Measurements from ENCODE around the gene OTOP1.

Gene OTOP1

DNA sequence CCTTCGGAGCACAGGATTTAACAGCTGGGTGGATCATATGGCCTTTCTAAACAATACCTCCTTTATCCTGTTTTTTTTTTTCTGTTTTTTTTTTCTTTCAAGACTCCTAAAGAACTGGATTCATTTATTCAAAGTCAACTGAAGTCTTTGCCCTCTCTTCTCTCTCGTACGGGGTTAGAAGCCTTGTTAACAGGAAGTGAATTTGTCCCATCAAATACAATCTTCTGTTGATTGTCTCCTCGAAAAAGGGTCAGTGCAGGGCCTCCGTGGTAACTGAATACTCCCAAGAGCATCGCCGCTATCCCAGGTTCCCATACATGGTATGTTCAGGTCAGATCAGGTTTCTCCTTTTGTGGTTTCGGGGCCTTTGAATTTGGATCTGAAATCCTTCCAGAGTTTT is 23.1 kb upstream of the OTOP1 start:
- TF ChIP-seq CREB1 (IDR thresholded peaks at IDR 0.05; ENCODE audit: low read depth), result no peak
- TF ChIP-seq ZBTB7A (IDR thresholded peaks at IDR 0.05; ENCODE audit: low read depth), result no peak

DNA sequence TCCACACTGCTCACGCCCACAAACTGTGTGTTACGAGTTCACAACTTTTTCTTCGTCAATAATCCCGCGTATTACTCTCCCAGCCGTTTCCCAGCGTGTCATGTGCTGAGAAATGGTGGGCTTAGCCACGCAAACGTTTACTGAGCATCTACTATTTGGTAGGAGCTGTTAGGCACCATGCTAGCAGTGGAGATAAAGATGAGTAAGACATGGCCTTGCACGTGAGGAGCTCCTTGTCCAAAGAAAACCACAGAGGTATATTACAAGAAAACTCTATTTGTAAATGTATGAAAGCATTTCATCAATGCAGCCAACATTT is 22.1 kb upstream of the OTOP1 start:
- TF ChIP-seq YY1 (IDR thresholded peaks at IDR 0.05; ENCODE audit: low read depth) (no peak), NFIC (IDR thresholded peaks at IDR 0.05) (no peak), TEAD4 (IDR thresholded peaks at IDR 0.05) (no peak), EGR1 (IDR thresholded peaks at IDR 0.05) (no peak), CEBPB (IDR thresholded peaks at IDR 0.05) (no peak), TCF12 (IDR thresholded peaks at IDR 0.05; ENCODE audit: low read depth) (no peak), TAF1 (IDR thresholded peaks at IDR 0.05; ENCODE audit: low read depth) (no peak), EP300 (IDR thresholded peaks at IDR 0.05; ENCODE audit: borderline replicate concordance) (no peak), ZBTB7A (IDR thresholded peaks at IDR 0.05; ENCODE audit: low read depth) (no peak), RAD21 (IDR thresholded peaks at IDR 0.05; ENCODE audit: low read depth) (no peak), CREB1 (IDR thresholded peaks at IDR 0.05; ENCODE audit: low read depth) (no peak), FOXM1 (IDR thresholded peaks at IDR 0.05; ENCODE audit: borderline replicate concordance, low read depth) (no peak)
- TF ChIP-seq, protein P1, sequence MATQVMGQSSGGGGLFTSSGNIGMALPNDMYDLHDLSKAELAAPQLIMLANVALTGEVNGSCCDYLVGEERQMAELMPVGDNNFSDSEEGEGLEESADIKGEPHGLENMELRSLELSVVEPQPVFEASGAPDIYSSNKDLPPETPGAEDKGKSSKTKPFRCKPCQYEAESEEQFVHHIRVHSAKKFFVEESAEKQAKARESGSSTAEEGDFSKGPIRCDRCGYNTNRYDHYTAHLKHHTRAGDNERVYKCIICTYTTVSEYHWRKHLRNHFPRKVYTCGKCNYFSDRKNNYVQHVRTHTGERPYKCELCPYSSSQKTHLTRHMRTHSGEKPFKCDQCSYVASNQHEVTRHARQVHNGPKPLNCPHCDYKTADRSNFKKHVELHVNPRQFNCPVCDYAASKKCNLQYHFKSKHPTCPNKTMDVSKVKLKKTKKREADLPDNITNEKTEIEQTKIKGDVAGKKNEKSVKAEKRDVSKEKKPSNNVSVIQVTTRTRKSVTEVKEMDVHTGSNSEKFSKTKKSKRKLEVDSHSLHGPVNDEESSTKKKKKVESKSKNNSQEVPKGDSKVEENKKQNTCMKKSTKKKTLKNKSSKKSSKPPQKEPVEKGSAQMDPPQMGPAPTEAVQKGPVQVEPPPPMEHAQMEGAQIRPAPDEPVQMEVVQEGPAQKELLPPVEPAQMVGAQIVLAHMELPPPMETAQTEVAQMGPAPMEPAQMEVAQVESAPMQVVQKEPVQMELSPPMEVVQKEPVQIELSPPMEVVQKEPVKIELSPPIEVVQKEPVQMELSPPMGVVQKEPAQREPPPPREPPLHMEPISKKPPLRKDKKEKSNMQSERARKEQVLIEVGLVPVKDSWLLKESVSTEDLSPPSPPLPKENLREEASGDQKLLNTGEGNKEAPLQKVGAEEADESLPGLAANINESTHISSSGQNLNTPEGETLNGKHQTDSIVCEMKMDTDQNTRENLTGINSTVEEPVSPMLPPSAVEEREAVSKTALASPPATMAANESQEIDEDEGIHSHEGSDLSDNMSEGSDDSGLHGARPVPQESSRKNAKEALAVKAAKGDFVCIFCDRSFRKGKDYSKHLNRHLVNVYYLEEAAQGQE (IDR thresholded peaks at IDR 0.05; ENCODE audit: low read depth), result no peak
- TF ChIP-seq, protein P2, sequence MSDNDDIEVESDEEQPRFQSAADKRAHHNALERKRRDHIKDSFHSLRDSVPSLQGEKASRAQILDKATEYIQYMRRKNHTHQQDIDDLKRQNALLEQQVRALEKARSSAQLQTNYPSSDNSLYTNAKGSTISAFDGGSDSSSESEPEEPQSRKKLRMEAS (IDR thresholded peaks at IDR 0.05), result no peak
- TF ChIP-seq, protein P3, sequence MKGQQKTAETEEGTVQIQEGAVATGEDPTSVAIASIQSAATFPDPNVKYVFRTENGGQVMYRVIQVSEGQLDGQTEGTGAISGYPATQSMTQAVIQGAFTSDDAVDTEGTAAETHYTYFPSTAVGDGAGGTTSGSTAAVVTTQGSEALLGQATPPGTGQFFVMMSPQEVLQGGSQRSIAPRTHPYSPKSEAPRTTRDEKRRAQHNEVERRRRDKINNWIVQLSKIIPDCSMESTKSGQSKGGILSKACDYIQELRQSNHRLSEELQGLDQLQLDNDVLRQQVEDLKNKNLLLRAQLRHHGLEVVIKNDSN (IDR thresholded peaks at IDR 0.05), result no peak

DNA sequence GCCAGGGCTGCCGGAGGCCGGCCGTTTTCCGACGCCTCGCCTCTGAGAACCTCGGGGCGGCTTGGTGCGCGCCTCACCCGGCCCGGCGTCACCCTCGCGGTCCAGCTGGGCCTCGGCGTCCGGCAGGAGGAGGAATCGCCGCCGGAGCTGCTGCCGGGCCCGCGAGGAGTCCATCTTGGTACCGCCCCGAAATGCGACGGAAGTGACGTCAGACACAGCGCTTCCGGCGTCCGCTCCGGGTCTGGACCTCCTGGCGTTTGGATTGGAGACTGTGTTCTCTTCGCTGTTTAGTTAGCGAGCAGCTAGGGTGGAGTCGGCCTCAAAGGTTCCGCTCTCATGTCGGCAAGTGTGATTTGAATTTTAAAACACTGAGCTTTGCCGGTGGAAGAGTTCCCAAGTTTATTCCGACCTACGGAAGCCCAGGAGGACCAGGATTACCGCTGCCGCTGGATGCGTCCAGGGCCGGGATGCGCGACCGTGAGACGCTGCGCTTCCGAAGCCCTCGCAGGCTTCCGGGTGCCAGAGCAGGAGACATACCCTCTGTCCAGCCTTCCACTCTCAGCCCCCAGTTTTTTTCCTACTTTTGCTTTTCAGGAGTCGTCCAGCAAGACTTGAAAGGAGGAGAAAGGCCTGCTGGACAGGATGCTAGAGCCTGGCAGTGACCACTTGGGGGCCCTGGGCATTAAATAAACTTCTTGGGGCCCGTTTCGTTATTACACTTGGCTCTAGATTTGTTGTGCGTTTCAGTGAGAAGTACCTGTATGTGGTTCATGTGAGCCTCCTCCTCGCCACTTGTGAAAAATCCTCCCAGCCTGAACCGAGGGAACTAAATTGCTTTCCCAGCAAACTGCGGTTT is 21.5 kb upstream of the OTOP1 start, which contains the start of gene TMEM128:
Gene TMEM128 (minus strand): TSS at position 195 of the 856 bp plus-strand sequence. CDS start 21 bp downstream, at position 174.
- TF ChIP-seq, protein P3 (IDR thresholded peaks at IDR 0.05), result peak; percentile 21; the same call in 1 of the 2 replicates
- TF ChIP-seq TEAD4 (IDR thresholded peaks at IDR 0.05) (peak; percentile 21; the same call in 1 of the 2 replicates), RAD21 (IDR thresholded peaks at IDR 0.05; ENCODE audit: low read depth) (no peak), CREB1 (IDR thresholded peaks at IDR 0.05; ENCODE audit: low read depth) (peak; percentile 80), YY1 (IDR thresholded peaks at IDR 0.05; ENCODE audit: low read depth) (peak; percentile 94), NFIC (IDR thresholded peaks at IDR 0.05) (no peak), CEBPB (IDR thresholded peaks at IDR 0.05) (no peak; the same call in 1 of the 2 replicates), TAF1 (IDR thresholded peaks at IDR 0.05; ENCODE audit: low read depth) (peak; percentile 98), EGR1 (IDR thresholded peaks at IDR 0.05) (no peak), TCF12 (IDR thresholded peaks at IDR 0.05; ENCODE audit: low read depth) (no peak), EP300 (IDR thresholded peaks at IDR 0.05; ENCODE audit: borderline replicate concordance) (no peak), ZBTB7A (IDR thresholded peaks at IDR 0.05; ENCODE audit: low read depth) (no peak), FOXM1 (IDR thresholded peaks at IDR 0.05; ENCODE audit: borderline replicate concordance, low read depth) (no peak)
- TF ChIP-seq, protein P1 (IDR thresholded peaks at IDR 0.05; ENCODE audit: low read depth), result no peak
- TF ChIP-seq, protein P2 (IDR thresholded peaks at IDR 0.05), result peak; percentile 70; the same call in 1 of the 2 replicates

DNA sequence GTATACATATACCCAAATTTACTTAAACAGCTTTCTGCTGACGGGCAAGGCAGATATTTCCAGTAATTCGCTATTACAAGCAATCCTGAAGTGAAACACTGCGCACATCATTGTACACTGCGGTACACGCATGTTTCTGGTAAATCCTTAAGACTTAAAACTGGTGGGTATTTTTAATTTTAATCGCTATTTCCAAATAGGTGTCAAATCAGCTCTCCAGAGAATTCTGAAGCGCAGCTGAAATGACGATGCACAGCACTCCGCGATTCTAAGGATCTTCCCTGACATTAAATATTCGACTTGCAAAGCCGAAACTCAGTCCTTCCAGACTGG is 20.9 kb upstream of the OTOP1 start:
- no peak for TF ChIP-seq ZBTB7A (IDR thresholded peaks at IDR 0.05; ENCODE audit: low read depth)
- no peak for TF ChIP-seq CEBPB (IDR thresholded peaks at IDR 0.05)
- no peak for TF ChIP-seq TCF12 (IDR thresholded peaks at IDR 0.05; ENCODE audit: low read depth)
- TF ChIP-seq, protein P2 (IDR thresholded peaks at IDR 0.05), result no peak
- no peak for TF ChIP-seq TAF1 (IDR thresholded peaks at IDR 0.05; ENCODE audit: low read depth)
- TF ChIP-seq, protein P3 (IDR thresholded peaks at IDR 0.05), result no peak
- no peak for TF ChIP-seq RAD21 (IDR thresholded peaks at IDR 0.05; ENCODE audit: low read depth)
- no peak for TF ChIP-seq EGR1 (IDR thresholded peaks at IDR 0.05)
- TF ChIP-seq FOXM1 (IDR thresholded peaks at IDR 0.05; ENCODE audit: borderline replicate concordance, low read depth), result no peak
- no peak for TF ChIP-seq CREB1 (IDR thresholded peaks at IDR 0.05; ENCODE audit: low read depth)
- TF ChIP-seq TEAD4 (IDR thresholded peaks at IDR 0.05), result no peak
- no peak for TF ChIP-seq YY1 (IDR thresholded peaks at IDR 0.05; ENCODE audit: low read depth)
- TF ChIP-seq, protein P1 (IDR thresholded peaks at IDR 0.05; ENCODE audit: low read depth), result no peak
- no peak for TF ChIP-seq EP300 (IDR thresholded peaks at IDR 0.05; ENCODE audit: borderline replicate concordance)

Measured in Ishikawa (cell line).